H9 (cell line): ENCODE results near the gene GTF2A2. TPM values are rescaled to one million over a fixed set of nuclear protein-coding genes. Genes with fewer than 3 reads are reported as not detected.

Source experiments
- DNase-seq: peaks from one replicate; pipeline ENCODE4 v3.0.0-alpha.2; 2017
- H2AFZ ChIP-seq: one replicate; pipeline ENCODE4 v1.6.1; 2013; ENCODE audit warnings: mild to moderate bottlenecking, low read length, control low read depth, moderate library complexity
- H2AK5ac ChIP-seq: 2 replicates; pipeline ENCODE4 v1.6.1; 2013; ENCODE audit warnings: low read length, control low read depth, mixed read lengths; ENCODE audit not compliant: insufficient read length
- H2BK120ac ChIP-seq: one replicate; pipeline ENCODE4 v1.6.1; 2013; ENCODE audit warnings: low read depth, mild to moderate bottlenecking, low read length, control low read depth, inconsistent platforms; ENCODE audit not compliant: poor library complexity, severe bottlenecking
- H2BK12ac ChIP-seq: 2 replicates; pipeline ENCODE4 v1.6.1; 2013; ENCODE audit warnings: low read length, control low read depth, mixed read lengths, low read depth; ENCODE audit not compliant: insufficient read length
- H2BK15ac ChIP-seq: 2 replicates; pipeline ENCODE4 v1.6.1; 2013; ENCODE audit warnings: low read depth, low read length, control low read depth
- H2BK20ac ChIP-seq: one replicate; pipeline ENCODE4 v1.6.1; 2013; ENCODE audit warnings: low read depth, mild to moderate bottlenecking, low read length, control low read depth, inconsistent platforms; ENCODE audit not compliant: poor library complexity, severe bottlenecking
- H2BK5ac ChIP-seq: 2 replicates; pipeline ENCODE4 v1.6.1; 2013; ENCODE audit warnings: low read length, control low read depth, mixed read lengths; ENCODE audit not compliant: insufficient read length
- H3K14ac ChIP-seq: 2 replicates; pipeline ENCODE4 v1.6.1; 2013; ENCODE audit warnings: low read length, control low read depth; ENCODE audit not compliant: insufficient read depth
- H3K18ac ChIP-seq: 2 replicates; pipeline ENCODE4 v1.6.1; 2013; ENCODE audit warnings: low read depth, mild to moderate bottlenecking, mixed read lengths, low read length, control low read depth; ENCODE audit not compliant: insufficient read length
- H3K23ac ChIP-seq: 2 replicates; pipeline ENCODE4 v1.6.1; 2013; ENCODE audit warnings: low read length, control low read depth, mixed read lengths, low read depth; ENCODE audit not compliant: insufficient read length
- H3K23me2 ChIP-seq: 2 replicates; pipeline ENCODE4 v1.6.1; 2013; ENCODE audit warnings: low read depth, mild to moderate bottlenecking, mixed read lengths, low read length, control low read depth; ENCODE audit not compliant: insufficient read length, poor library complexity, severe bottlenecking
- H3K27ac ChIP-seq: 2 replicates; pipeline ENCODE4 v1.5.1; 2013; ENCODE audit warnings: low read length, control low read depth, mixed read lengths, low read depth; ENCODE audit not compliant: insufficient read length
- H3K27me3 ChIP-seq: 2 replicates; pipeline ENCODE4 v1.6.1; 2013; ENCODE audit warnings: low read length, control low read depth, inconsistent platforms; ENCODE audit not compliant: insufficient read depth
- H3K4ac ChIP-seq: 2 replicates; pipeline ENCODE4 v1.6.1; 2013; ENCODE audit warnings: low read depth, mild to moderate bottlenecking, control low read depth, inconsistent platforms, low read length, moderate library complexity
- H3K4me1 ChIP-seq: 2 replicates; pipeline ENCODE4 v1.6.1; 2013; ENCODE audit warnings: low read length, control low read depth, inconsistent platforms; ENCODE audit not compliant: insufficient read depth
- H3K4me2 ChIP-seq: 2 replicates; pipeline ENCODE4 v1.6.1; 2013; ENCODE audit warnings: low read length, control low read depth, mixed read lengths; ENCODE audit not compliant: insufficient read length, insufficient read depth
- H3K56ac ChIP-seq: 2 replicates; pipeline ENCODE4 v1.6.1; 2013; ENCODE audit warnings: low read depth, mild to moderate bottlenecking, mixed read lengths, low read length, control low read depth; ENCODE audit not compliant: insufficient read length
- H3K79me1 ChIP-seq: 2 replicates; pipeline ENCODE4 v1.6.1; 2013; ENCODE audit warnings: low read depth, mild to moderate bottlenecking, moderate library complexity, low read length, control low read depth, inconsistent platforms; ENCODE audit not compliant: insufficient read depth, poor library complexity, severe bottlenecking
- H3K79me2 ChIP-seq: 2 replicates; pipeline ENCODE4 v1.6.1; 2013; ENCODE audit warnings: low read length, control low read depth, inconsistent platforms; ENCODE audit not compliant: insufficient read depth
- H3K9ac ChIP-seq: 2 replicates; pipeline ENCODE4 v1.6.1; 2013; ENCODE audit warnings: low read length, control low read depth, mixed read lengths; ENCODE audit not compliant: insufficient read length; ENCODE audit errors: extremely low read depth
- H3K9me3 ChIP-seq: one replicate; pipeline ENCODE4 v1.6.1; 2013; ENCODE audit warnings: low read depth, low read length, inconsistent platforms; ENCODE audit not compliant: control insufficient read depth
- H3T11ph ChIP-seq: one replicate; pipeline ENCODE4 v1.6.1; 2013; ENCODE audit warnings: mild to moderate bottlenecking, low read length, control low read depth, inconsistent platforms
- H4K20me1 ChIP-seq: one replicate; pipeline ENCODE4 v1.6.1; 2013; ENCODE audit not compliant: control insufficient read depth, insufficient read length, insufficient read depth
- H4K5ac ChIP-seq: 2 replicates; pipeline ENCODE4 v1.6.1; 2013; ENCODE audit warnings: low read depth, mild to moderate bottlenecking, mixed read lengths, low read length, control low read depth; ENCODE audit not compliant: insufficient read length
- H4K8ac ChIP-seq: replicated peaks from 2 replicates; pipeline ENCODE4 v1.6.1; 2013; ENCODE audit warnings: low read length, control low read depth, mixed read lengths, low read depth; ENCODE audit not compliant: insufficient read length
- H4K91ac ChIP-seq: 2 replicates; pipeline ENCODE4 v1.6.1; 2013; ENCODE audit warnings: low read depth, mild to moderate bottlenecking, moderate library complexity, mixed read lengths, low read length, control low read depth; ENCODE audit not compliant: insufficient read length
- H3K27ac Mint-ChIP-seq, 3 experiments: 2 replicates in 2 of 3; 3 replicates in 1 of 3; pipeline ENCODE4 v1.8.0; 2020 to 2021; ENCODE audit warnings: mixed read lengths in 3 of 3, mild to moderate bottlenecking in 1 of 3, moderate library complexity in 1 of 3
- H3K27me3 Mint-ChIP-seq: 2 replicates; pipeline ENCODE4 v1.8.0; 2021; ENCODE audit warnings: low read depth, mild to moderate bottlenecking, moderate library complexity, mixed read lengths
- H3K36me3 Mint-ChIP-seq, 3 experiments: 2 replicates in 2 of 3; 3 replicates in 1 of 3; pipeline ENCODE4 v1.8.0; 2020 to 2021; ENCODE audit warnings: low read depth in 3 of 3, mixed read lengths in 3 of 3; ENCODE audit not compliant: insufficient read depth in 1 of 3
- H3K4me1 Mint-ChIP-seq, 2 experiments: 2 replicates each; pipeline ENCODE4 v1.8.0; 2020; ENCODE audit warnings: mixed read lengths in 2 of 2
- H3K4me3 Mint-ChIP-seq, 2 experiments: 2 replicates in 1 of 2; 3 replicates in 1 of 2; pipeline ENCODE4 v1.8.0; 2020 to 2021; ENCODE audit warnings: mild to moderate bottlenecking in 2 of 2, mixed read lengths in 2 of 2, moderate library complexity in 1 of 2
- H3K9me3 Mint-ChIP-seq, 2 experiments: 2 replicates in 1 of 2; 3 replicates in 1 of 2; pipeline ENCODE4 v1.8.0; 2020; ENCODE audit warnings: mild to moderate bottlenecking in 2 of 2, mixed read lengths in 2 of 2, moderate library complexity in 1 of 2
- WGBS: extraction: QIAGEN DNeasy Blood & Tissue Kit; methylation state at CpG from one replicate; pipeline ENCODE4 v1.1.7; 2013; ENCODE audit warnings: missing lambda C conversion rate, low lambda C conversion rate, mixed read lengths; ENCODE audit not compliant: insufficient read length; ENCODE audit errors: extremely low coverage; 5-methylcytosine and 5-hydroxymethylcytosine counted together
- total RNA-seq: library from RNA; stranded (reverse); gene quantifications from 2 replicates; pipeline ENCODE4 v1.2.1, GENCODE V29; 2021
- TF ChIP-seq, protein P1 (sequence below): fragments of 200-600 bp; sonication (generic); conservative IDR thresholded peaks from 3 replicates; pipeline ENCODE4 v1.8.0; 2021; ENCODE audit warnings: antibody characterized with exemption, mild to moderate bottlenecking

GTF2A2 gene
- total RNA-seq, 1 experiment from 2014 or later: 144 TPM

GRCh38 chr15:59647085-59647484, 10.2 kb downstream of the GTF2A2 start:
- Mint-ChIP-seq H3K27ac (no peak overlapping the region), H3K36me3 (peaks cover 27 to 51% (median 39%) of the 10 kb centered on the region in 3 experiments; a peak in 6 of 7 replicates), H3K4me1 (no peaks in the 10 kb centered on the region), H3K9me3 (no peaks in the 10 kb centered on the region), H3K27me3 (no peaks in the 10 kb centered on the region), H3K4me3 (no peak overlapping the region)
- Histone ChIP-seq H4K91ac (no peak overlapping the region), H2BK20ac (no peak overlapping the region), H3K4me1 (no peaks in the 10 kb centered on the region), H3K79me2 (no peaks in the 10 kb centered on the region), H3K18ac (no peak overlapping the region), H4K8ac (no peak overlapping the region), H3K56ac (no peak overlapping the region), H3K4ac (no peak overlapping the region), H4K5ac (no peak overlapping the region), H2BK12ac (no peak overlapping the region), H2BK15ac (no peak overlapping the region), H3K23me2 (no peaks in the 10 kb centered on the region), H4K20me1 (no peaks in the 10 kb centered on the region), H3K79me1 (no peaks in the 10 kb centered on the region), H2AK5ac (no peak overlapping the region), H3K9ac (no peak overlapping the region), H2BK5ac (no peak overlapping the region), H3K4me2 (no peak overlapping the region), H2BK120ac (no peak overlapping the region), H3K27ac (no peak overlapping the region), H2AFZ (no peak overlapping the region), H3K14ac (no peak overlapping the region; the same call in 1 of the 2 replicates), H3K23ac (no peak overlapping the region), H3K27me3 (no peaks in the 10 kb centered on the region), H3T11ph (no peak overlapping the region), H3K9me3 (no peaks in the 10 kb centered on the region)
- WGBS: no CpG with 5 or more reads among the region's 1 CpG
- TF ChIP-seq, protein P1, sequence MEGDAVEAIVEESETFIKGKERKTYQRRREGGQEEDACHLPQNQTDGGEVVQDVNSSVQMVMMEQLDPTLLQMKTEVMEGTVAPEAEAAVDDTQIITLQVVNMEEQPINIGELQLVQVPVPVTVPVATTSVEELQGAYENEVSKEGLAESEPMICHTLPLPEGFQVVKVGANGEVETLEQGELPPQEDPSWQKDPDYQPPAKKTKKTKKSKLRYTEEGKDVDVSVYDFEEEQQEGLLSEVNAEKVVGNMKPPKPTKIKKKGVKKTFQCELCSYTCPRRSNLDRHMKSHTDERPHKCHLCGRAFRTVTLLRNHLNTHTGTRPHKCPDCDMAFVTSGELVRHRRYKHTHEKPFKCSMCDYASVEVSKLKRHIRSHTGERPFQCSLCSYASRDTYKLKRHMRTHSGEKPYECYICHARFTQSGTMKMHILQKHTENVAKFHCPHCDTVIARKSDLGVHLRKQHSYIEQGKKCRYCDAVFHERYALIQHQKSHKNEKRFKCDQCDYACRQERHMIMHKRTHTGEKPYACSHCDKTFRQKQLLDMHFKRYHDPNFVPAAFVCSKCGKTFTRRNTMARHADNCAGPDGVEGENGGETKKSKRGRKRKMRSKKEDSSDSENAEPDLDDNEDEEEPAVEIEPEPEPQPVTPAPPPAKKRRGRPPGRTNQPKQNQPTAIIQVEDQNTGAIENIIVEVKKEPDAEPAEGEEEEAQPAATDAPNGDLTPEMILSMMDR: no peak
- DNase-seq: no peak
